Smooth muscle cell (in vitro differentiated cells): ENCODE results near the gene LRRC75B. TPM values are rescaled to one million over a fixed set of nuclear protein-coding genes. Genes with fewer than 3 reads are reported as not detected.

Source experiments
- DNase-seq: peaks from one replicate; lab custom pipeline; 2025; ENCODE audit not compliant: unreplicated experiment; lab: John Stamatoyannopoulos, UW
- H2AFZ ChIP-seq: fragments of 200-600 bp; sonication (generic); 2 replicates; pipeline ENCODE4 v1.6.0; 2016; ENCODE audit warnings: antibody characterized with exemption, low read depth, mild to moderate bottlenecking
- H3F3A ChIP-seq: fragments of 200-600 bp; sonication (generic); 2 replicates; pipeline ENCODE4 v1.6.0; 2017; ENCODE audit warnings: antibody characterized with exemption, low read depth
- H3K27ac ChIP-seq: fragments of 200-600 bp; sonication (generic); 2 replicates; pipeline ENCODE4 v1.5.1; 2016; ENCODE audit warnings: low read depth, mild to moderate bottlenecking
- H3K27me3 ChIP-seq: fragments of 200-600 bp; sonication (generic); 2 replicates; pipeline ENCODE4 v1.6.1; 2016; ENCODE audit warnings: low read depth, mild to moderate bottlenecking
- H3K36me3 ChIP-seq: fragments of 200-600 bp; sonication (generic); 2 replicates; pipeline ENCODE4 v1.5.1; 2016; ENCODE audit warnings: low read depth
- H3K4me1 ChIP-seq: fragments of 200-600 bp; sonication (generic); 2 replicates; pipeline ENCODE4 v1.5.1; 2016; ENCODE audit warnings: low read depth
- H3K4me2 ChIP-seq: fragments of 200-600 bp; sonication (generic); 2 replicates; pipeline ENCODE4 v1.6.0; 2016; ENCODE audit warnings: mild to moderate bottlenecking
- H3K4me3 ChIP-seq: fragments of 200-600 bp; sonication (generic); 2 replicates; pipeline ENCODE4 v1.5.1; 2016; ENCODE audit warnings: mild to moderate bottlenecking
- H3K79me2 ChIP-seq: fragments of 200-600 bp; sonication (generic); 2 replicates; pipeline ENCODE4 v1.6.0; 2016; ENCODE audit warnings: low read depth, mild to moderate bottlenecking
- H3K9ac ChIP-seq: fragments of 200-600 bp; sonication (generic); 2 replicates; pipeline ENCODE4 v1.6.0; 2016; ENCODE audit warnings: low read depth
- H3K9me3 ChIP-seq: fragments of 200-600 bp; sonication (generic); replicated peaks from 2 replicates; pipeline ENCODE4 v1.5.1; 2016; ENCODE audit warnings: low read depth
- H4K20me1 ChIP-seq: fragments of 200-600 bp; sonication (generic); 2 replicates; pipeline ENCODE4 v1.6.0; 2016; ENCODE audit warnings: low read depth
- WGBS: methylation state at CpG from one replicate; pipeline ENCODE4 v1.1.7; 2016; ENCODE audit warnings: low lambda C conversion rate; 5-methylcytosine and 5-hydroxymethylcytosine counted together
- polyA plus RNA-seq: library from polyadenylated mRNA; unstranded; fragments of >200 nt; fragmentation: Nextera tagmentation; extraction: Ambion mirVana; gene quantifications from 2 replicates; pipeline ENCODE4 v1.2.1, GENCODE V29; 2016
- total RNA-seq: library from RNA; depleted of rRNA; stranded (reverse); fragments of >200 nt; gene quantifications from 2 replicates; pipeline ENCODE4 v1.2.3, GENCODE V29; 2014
- TF ChIP-seq, protein P1 (sequence below): fragments of 200-600 bp; sonication (generic); IDR thresholded peaks from 2 replicates; pipeline ENCODE4 v1.5.1; 2017; ENCODE audit warnings: borderline replicate concordance, mild to moderate bottlenecking, antibody characterized with exemption; ENCODE audit not compliant: insufficient read depth, poor library complexity, severe bottlenecking

LRRC75B gene
- total and polyA plus RNA-seq, 2 experiments from 2014 or later = 14.1 to 33.5 TPM

DNA sequence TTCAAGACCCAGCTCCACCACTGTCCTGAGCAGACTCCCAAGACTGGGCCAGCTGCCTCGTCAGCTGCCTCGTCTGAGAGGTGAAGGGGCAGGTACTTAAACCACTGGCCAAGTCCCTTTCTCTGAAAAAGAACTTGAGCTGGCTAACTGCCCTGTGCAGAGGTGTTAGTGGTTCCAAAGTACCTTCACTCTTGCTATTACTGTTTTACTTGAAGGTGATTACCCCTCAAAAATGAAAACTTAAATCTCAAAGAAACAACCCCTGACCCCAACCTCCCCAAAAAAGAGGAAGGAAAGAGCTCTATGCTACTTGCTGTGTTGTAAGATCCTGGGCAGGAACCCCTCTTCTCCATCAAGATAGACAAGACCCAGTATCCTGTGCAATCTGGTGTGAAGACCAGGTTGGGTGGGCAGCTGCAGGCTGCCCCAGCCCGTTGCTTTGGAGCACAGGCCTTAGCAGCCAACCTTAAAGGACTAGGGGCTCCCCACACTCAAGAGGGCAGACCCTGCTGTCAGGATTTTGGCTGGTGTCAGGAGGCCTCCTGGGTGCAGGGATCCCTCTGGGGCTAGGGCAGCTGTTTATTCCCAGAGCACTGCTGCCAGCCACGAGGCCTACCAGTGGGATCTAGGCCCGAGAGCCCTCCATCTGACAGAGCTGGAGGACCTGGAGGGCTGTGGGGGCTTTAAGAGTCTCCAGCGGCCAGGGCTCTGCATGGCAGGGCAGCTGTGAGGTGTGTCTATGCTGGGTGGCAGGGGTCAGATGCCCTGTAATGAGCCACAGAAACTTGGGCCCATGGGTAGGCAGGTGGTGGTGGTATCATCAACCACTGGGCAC lies 51.0 kb downstream of the LRRC75B start:
- Histone ChIP-seq H3K79me2 (no peaks in the 10 kb centered on the region), H3K9ac (no peak overlapping the region), H4K20me1 (peaks cover 8% of the 10 kb centered on the region), H3K4me3 (no peak overlapping the region), H3F3A (no peaks in the 10 kb centered on the region), H2AFZ (no peak overlapping the region), H3K27ac (no peak overlapping the region), H3K4me2 (no peak overlapping the region), H3K9me3 (no peaks in the 10 kb centered on the region), H3K36me3 (no peaks in the 10 kb centered on the region), H3K4me1 (no peaks in the 10 kb centered on the region), H3K27me3 (no peaks in the 10 kb centered on the region)
- TF ChIP-seq, protein P1, sequence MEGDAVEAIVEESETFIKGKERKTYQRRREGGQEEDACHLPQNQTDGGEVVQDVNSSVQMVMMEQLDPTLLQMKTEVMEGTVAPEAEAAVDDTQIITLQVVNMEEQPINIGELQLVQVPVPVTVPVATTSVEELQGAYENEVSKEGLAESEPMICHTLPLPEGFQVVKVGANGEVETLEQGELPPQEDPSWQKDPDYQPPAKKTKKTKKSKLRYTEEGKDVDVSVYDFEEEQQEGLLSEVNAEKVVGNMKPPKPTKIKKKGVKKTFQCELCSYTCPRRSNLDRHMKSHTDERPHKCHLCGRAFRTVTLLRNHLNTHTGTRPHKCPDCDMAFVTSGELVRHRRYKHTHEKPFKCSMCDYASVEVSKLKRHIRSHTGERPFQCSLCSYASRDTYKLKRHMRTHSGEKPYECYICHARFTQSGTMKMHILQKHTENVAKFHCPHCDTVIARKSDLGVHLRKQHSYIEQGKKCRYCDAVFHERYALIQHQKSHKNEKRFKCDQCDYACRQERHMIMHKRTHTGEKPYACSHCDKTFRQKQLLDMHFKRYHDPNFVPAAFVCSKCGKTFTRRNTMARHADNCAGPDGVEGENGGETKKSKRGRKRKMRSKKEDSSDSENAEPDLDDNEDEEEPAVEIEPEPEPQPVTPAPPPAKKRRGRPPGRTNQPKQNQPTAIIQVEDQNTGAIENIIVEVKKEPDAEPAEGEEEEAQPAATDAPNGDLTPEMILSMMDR = no peak
- no peak for DNase-seq
- WGBS = 91% methylated on average over 6 of the region's 6 CpGs

DNA sequence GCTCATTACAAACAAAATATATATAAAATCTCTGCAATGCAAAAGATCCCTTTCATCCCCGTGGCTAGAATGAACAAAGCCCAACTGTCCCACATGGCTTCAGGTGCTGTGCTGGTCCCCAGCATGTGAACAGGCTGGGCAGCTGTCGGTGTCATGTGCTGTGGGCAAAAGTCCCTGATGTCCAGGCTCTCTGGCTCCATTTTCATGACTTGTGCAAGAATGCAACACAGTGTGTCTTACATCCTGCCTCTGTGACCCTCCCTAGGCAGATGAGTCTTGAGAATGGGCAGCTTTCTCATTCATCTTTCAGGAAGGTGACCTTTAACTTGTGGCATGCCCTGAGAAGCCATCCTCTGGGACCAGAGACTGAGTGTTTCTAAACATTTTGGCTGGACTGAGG lies 52.4 kb downstream of the LRRC75B start:
- H3K27ac ChIP-seq = no peak overlapping the region
- H4K20me1 ChIP-seq = peaks cover 8% of the 10 kb centered on the region
- H3K4me3 ChIP-seq = no peak overlapping the region

DNA sequence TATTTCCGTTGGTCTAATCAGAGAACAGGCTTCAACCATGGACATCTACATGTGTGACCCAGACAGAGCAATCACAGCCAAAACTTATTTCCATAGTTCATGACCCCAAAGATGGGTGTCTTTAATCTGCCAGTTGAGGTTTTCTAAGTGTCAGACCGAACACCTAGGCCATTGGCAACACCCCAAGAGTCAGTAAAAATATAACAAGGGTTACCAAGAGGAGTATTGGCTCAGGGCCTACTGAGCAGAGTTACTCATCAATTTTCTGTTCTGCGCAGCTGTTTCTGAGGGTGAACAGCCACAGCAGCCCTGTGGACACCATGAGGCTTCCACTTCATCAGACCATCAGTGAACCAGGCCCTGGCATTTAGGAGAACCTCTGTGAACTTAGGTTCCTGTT lies 56.8 kb downstream of the LRRC75B start:
- Histone ChIP-seq H3F3A (no peaks in the 10 kb centered on the region), H3K9ac (no peak overlapping the region), H2AFZ (no peak overlapping the region), H3K36me3 (no peaks in the 10 kb centered on the region), H3K79me2 (no peaks in the 10 kb centered on the region), H3K27me3 (no peaks in the 10 kb centered on the region), H3K4me1 (no peaks in the 10 kb centered on the region), H3K9me3 (no peaks in the 10 kb centered on the region), H3K4me3 (no peak overlapping the region), H4K20me1 (peaks cover 3% of the 10 kb centered on the region), H3K4me2 (no peak overlapping the region), H3K27ac (no peak overlapping the region)
- DNase-seq = no peak
- WGBS = 80% methylated on average over 3 of the region's 3 CpGs
- TF ChIP-seq, protein P1 = no peak

More for the DNA sequence above, 52.4 kb downstream of the LRRC75B start:
- H3K4me2 ChIP-seq = no peak overlapping the region
- TF ChIP-seq, protein P1 = no peak
- H3F3A ChIP-seq = no peaks in the 10 kb centered on the region
- no peak for DNase-seq
- no peaks in the 10 kb centered on the region for H3K27me3 ChIP-seq
- H3K36me3 ChIP-seq = no peaks in the 10 kb centered on the region
- WGBS = 98% methylated on average over 2 of the region's 2 CpGs
- H3K79me2 ChIP-seq = no peaks in the 10 kb centered on the region
- H2AFZ ChIP-seq = no peak overlapping the region
- no peaks in the 10 kb centered on the region for H3K9me3 ChIP-seq
- H3K9ac ChIP-seq = no peak overlapping the region
- no peaks in the 10 kb centered on the region for H3K4me1 ChIP-seq

Other genes starting within 250 kb of the LRRC75B start
- 1.5 and 1.8 TPM in 2 replicates for gene ADORA2A, start 165.5 kb downstream of the LRRC75B start, total RNA-seq
- 1.6 and 3.8 TPM in 2 replicates for gene ADORA2A, start 165.5 kb downstream of the LRRC75B start, polyA plus RNA-seq
- not detected in 2 replicates for gene UPB1, start 97.7 kb downstream of the LRRC75B start, total RNA-seq
- 0.21 and 0.38 TPM in 2 replicates for gene UPB1, start 97.7 kb downstream of the LRRC75B start, polyA plus RNA-seq
- 54.3 and 64.6 TPM in 2 replicates for gene GUCD1, start 37.9 kb downstream of the LRRC75B start, total RNA-seq
- 43.6 and 56.0 TPM in 2 replicates for gene GUCD1, start 37.9 kb downstream of the LRRC75B start, polyA plus RNA-seq
- gene SNRPD3, start 37.1 kb downstream of the LRRC75B start, total RNA-seq = 114 and 198 TPM in 2 replicates
- 92.3 and 97.6 TPM in 2 replicates for gene SNRPD3, start 37.1 kb downstream of the LRRC75B start, polyA plus RNA-seq
- gene GGT1, start 10.1 kb upstream of the LRRC75B start, total RNA-seq = 24.2 and 28.4 TPM in 2 replicates
- 38.1 and 55.5 TPM in 2 replicates for gene GGT1, start 10.1 kb upstream of the LRRC75B start, polyA plus RNA-seq
- 0.04 and 0.36 TPM in 2 replicates for gene PIWIL3, start 181.6 kb upstream of the LRRC75B start, total RNA-seq
- not detected in 2 replicates for gene PIWIL3, start 181.6 kb upstream of the LRRC75B start, polyA plus RNA-seq
- gene SGSM1, start 213.1 kb upstream of the LRRC75B start, total RNA-seq = 0.13 and 0.18 TPM in 2 replicates
- gene SGSM1, start 213.1 kb upstream of the LRRC75B start, polyA plus RNA-seq = not detected in 2 replicates